Cardiac muscle cell (in vitro differentiated cells and primary cell): ENCODE data around the gene LRRC8E. TPM values are rescaled to one million over a fixed set of nuclear protein-coding genes. Genes with fewer than 3 reads are reported as not detected.
A peak's percentile ranks its signal among the peaks of the same experiment; 100 is the strongest.

Source experiments
- DNase-seq, 2 donors: peaks; one replicate each; pipeline versions ENCODE4 v3.0.0 to v3.0.0-alpha.2; 2010 to 2017; ENCODE audit warnings: low read depth in 1 of 2, low spot score in 1 of 2
- H3K27ac ChIP-seq: fragments of 200-600 bp; sonication (generic); 2 replicates; pipeline ENCODE4 v1.5.1; 2016
- H3K27me3 ChIP-seq: fragments of 200-600 bp; sonication (generic); 2 replicates; pipeline ENCODE4 v1.6.0; 2016; ENCODE audit warnings: control low read depth
- H3K36me3 ChIP-seq: fragments of 200-600 bp; sonication (generic); 2 replicates; pipeline ENCODE4 v1.5.1; 2016; ENCODE audit warnings: control low read depth
- H3K4me1 ChIP-seq: fragments of 200-600 bp; sonication (generic); 2 replicates; pipeline ENCODE4 v1.8.1; 2017; ENCODE audit warnings: low read depth, mild to moderate bottlenecking, mixed run types
- H3K4me3 ChIP-seq: fragments of 200-600 bp; sonication (generic); 2 replicates; pipeline ENCODE4 v1.5.1; 2016; ENCODE audit warnings: mild to moderate bottlenecking
- H3K9me3 ChIP-seq: fragments of 200-600 bp; sonication (generic); 2 replicates; pipeline ENCODE4 v1.5.1; 2017; ENCODE audit warnings: low read depth, mild to moderate bottlenecking, control low read depth
- polyA plus RNA-seq: library from polyadenylated mRNA; unstranded; fragments of >200 nt; fragmentation: Nextera tagmentation; extraction: Ambion mirVana; gene quantifications from 2 replicates; pipeline ENCODE4 v1.2.1, GENCODE V29; 2016
- total RNA-seq: library from RNA; depleted of rRNA; stranded (reverse); fragments of >200 nt; gene quantifications from 2 replicates; pipeline ENCODE4 v1.2.3, GENCODE V29; 2016
- TF ChIP-seq, protein P1 (sequence below): IDR thresholded peaks from 2 replicates; pipeline ENCODE4 v1.5.1; 2012; ENCODE audit warnings: low read depth, mild to moderate bottlenecking, low read length

LRRC8E gene
- total and polyA plus RNA-seq, 2 experiments from 2014 or later = 2.4 TPM; not detected in 1

DNA sequence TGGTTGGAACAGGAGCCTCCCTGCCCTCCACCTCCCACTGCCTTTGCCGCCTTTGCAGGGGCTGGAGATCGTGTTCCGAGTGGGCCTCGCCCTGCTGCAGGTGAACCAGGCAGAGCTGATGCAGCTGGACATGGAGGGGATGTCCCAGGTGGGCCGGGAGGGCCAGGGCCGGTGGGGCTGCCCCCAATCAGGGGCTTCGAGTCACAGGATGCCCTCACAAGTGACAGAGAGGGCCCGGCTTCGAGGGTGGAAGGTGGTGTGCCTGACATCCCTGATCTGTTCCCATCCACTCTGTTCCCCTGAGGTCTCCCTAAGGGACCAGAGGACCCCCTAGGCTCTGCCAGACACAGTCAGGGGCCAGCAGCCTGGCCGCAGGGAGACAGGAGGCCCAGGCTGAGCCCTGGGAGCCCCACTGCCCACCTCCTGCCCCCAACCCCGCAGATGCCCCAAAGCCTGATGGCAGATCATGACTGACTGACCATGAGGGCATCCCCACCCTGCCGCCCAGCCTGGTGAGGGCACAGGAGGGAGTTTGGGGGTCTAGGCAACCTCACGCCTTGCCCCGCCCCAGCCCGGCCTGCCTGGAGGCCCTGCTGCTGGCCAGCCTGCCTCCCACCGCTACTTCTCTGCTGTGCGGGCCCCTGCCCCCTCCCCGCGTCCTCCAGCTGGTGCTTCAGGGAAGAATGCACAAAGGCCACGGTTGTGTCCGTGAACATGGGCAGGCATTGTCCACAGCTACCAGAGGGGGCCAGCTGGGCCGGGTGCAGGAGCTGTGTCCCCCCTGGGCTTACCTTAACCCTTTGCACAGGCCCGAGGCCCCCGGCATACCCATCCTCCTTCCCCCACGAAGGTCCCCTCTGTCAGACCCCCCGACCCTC, 36.4 kb upstream of the LRRC8E start:
- Histone ChIP-seq H3K36me3 (no peaks in the 10 kb centered on the region), H3K4me3 (no peak overlapping the region), H3K4me1 (peaks cover 18% of the 10 kb centered on the region), H3K27ac (no peak overlapping the region), H3K27me3 (no peaks in the 10 kb centered on the region), H3K9me3 (no peaks in the 10 kb centered on the region)
- DNase-seq = no peak
- TF ChIP-seq, protein P1, sequence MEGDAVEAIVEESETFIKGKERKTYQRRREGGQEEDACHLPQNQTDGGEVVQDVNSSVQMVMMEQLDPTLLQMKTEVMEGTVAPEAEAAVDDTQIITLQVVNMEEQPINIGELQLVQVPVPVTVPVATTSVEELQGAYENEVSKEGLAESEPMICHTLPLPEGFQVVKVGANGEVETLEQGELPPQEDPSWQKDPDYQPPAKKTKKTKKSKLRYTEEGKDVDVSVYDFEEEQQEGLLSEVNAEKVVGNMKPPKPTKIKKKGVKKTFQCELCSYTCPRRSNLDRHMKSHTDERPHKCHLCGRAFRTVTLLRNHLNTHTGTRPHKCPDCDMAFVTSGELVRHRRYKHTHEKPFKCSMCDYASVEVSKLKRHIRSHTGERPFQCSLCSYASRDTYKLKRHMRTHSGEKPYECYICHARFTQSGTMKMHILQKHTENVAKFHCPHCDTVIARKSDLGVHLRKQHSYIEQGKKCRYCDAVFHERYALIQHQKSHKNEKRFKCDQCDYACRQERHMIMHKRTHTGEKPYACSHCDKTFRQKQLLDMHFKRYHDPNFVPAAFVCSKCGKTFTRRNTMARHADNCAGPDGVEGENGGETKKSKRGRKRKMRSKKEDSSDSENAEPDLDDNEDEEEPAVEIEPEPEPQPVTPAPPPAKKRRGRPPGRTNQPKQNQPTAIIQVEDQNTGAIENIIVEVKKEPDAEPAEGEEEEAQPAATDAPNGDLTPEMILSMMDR = no peak

DNA sequence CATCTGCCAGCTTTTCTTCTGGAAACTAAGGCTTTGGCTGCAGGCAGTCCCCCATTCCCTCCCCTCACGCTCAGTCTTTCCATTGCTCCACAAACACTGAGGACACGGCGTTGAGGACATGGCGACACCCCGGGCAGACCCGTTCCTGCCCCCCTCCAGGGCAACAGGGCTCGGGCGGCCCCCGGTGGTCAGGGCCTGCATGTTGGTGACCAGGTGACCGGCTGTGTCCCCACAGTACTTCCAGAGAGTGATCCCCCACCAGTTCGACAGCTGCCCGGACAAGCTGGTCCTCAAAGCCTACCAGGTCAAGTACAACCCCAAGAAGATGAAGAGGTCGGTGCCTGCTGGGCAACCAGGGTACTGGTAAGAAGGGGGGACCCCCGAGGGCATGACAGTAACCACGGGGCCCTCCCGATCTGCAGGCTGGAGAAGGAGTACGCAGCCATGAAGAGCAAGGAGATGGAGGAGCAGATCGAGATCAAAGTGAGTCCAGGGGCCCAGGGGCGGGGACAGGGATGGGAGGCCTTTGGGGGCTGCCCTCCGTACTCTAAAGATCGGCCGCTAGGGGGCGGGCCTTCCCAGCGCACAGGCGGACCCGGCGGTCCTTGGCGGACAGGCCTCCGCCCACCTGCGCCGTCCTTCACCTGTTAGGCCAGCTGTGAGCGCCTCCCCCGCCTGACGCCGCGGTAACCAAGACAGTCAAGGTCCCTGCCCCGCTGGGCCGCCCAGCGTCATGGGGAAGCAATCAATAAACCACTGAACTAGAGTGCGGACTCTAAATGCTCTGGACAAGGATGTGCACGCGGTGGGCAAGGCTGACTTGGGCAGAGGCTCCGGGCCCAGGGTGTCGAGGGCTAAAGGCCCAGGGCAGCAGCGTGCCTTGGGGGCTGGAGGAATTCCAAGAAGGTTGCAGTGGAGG, 35.2 kb upstream of the LRRC8E start:
- Histone ChIP-seq H3K27me3 (no peaks in the 10 kb centered on the region), H3K4me3 (no peak overlapping the region), H3K27ac (no peak overlapping the region), H3K9me3 (no peaks in the 10 kb centered on the region), H3K4me1 (peaks cover 23% of the 10 kb centered on the region), H3K36me3 (no peaks in the 10 kb centered on the region)
- peak; percentile 66 to 85 for DNase-seq
- TF ChIP-seq, protein P1 = peak; percentile 76

DNA sequence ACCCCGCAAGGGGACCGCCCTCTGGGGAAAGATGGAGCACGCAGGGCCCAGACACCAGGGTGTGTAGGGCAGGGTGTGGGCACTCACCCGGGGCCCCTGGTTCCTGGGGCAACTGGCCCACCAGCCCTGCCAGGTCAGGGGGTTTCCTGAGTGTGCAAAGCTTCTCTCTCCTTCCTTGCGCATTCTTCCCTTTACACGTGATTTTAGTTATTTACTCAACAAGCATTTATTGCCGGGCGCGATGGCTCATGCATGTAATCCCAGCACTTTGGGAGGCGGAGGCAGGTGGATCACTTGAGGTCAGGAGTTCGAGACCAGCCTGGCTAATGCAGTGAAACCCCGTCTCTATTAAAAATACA, 34.6 kb upstream of the LRRC8E start:
- H3K4me3 ChIP-seq = no peak overlapping the region
- no peaks in the 10 kb centered on the region for H3K27me3 ChIP-seq
- H3K4me1 ChIP-seq = peaks cover 27% of the 10 kb centered on the region
- H3K27ac ChIP-seq = no peak overlapping the region
- TF ChIP-seq, protein P1 = no peak
- no peaks in the 10 kb centered on the region for H3K36me3 ChIP-seq
- no peaks in the 10 kb centered on the region for H3K9me3 ChIP-seq
- DNase-seq = no peak

DNA sequence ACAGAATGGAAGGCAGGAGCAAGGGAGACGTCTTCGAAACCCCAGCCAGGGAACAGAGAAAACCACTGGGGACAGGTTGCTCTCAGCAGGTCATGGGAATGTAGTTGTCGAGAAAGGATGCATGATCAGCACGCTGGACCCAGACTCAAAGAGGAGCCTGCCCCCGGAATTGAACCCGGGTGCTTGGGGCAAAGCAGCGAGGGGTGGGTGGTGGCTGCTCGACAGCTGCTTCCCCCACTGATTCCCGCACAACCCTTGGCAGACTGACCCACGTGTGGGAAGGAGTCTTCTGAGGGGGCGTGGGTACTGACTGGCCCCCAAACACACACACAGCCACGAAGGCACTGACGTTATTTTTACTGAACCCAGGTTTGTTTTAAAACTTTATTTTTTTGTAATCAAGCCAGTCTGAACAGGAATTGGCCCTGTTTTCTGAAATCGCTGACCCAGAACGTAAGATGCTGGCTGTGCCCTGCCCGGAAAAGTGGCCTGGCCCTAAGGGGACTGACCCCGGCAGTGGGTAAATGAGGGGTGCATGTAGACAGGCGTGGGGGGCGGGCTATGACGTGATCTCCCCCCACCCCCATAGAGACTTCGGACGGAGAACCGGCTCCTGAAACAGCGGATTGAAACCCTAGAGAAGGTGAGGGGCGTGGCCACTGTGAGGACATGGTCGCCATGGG, 32.7 kb upstream of the LRRC8E start:
- no peak for DNase-seq

More for the DNA sequence above, 32.7 kb upstream of the LRRC8E start:
- Histone ChIP-seq H3K9me3 (no peaks in the 10 kb centered on the region), H3K27me3 (peaks cover 11% of the 10 kb centered on the region), H3K27ac (no peak overlapping the region), H3K4me1 (peaks cover 18% of the 10 kb centered on the region), H3K36me3 (no peaks in the 10 kb centered on the region), H3K4me3 (no peak overlapping the region)
- TF ChIP-seq, protein P1 = no peak
